ENCODE data around the gene ZCWPW1. TPM values are rescaled to one million over a fixed set of nuclear protein-coding genes. Genes with fewer than 3 reads are reported as not detected.

Gene ZCWPW1
- total RNA-seq, 2 donors from 2014 or later, result 5.1 TPM

GRCh38 chr7:100418930-100419659 lies 9.4 kb downstream of the ZCWPW1 start:
- H3K9me3 ChIP-seq (ENCODE audit: control insufficient read depth, low read length, poor library complexity, severe bottlenecking), result no peaks in the 10 kb centered on the region
- Mint-ChIP-seq H3K27me3 (peaks cover 7% of the 10 kb centered on the region), H3K4me3 (no peak overlapping the region), H3K27ac (no peak overlapping the region), H3K36me3 (ENCODE audit: low read depth) (peaks cover 6% of the 10 kb centered on the region), H3K4me1 (no peaks in the 10 kb centered on the region)
- no peak for ATAC-seq
- no peak for DNase-seq

DNA sequence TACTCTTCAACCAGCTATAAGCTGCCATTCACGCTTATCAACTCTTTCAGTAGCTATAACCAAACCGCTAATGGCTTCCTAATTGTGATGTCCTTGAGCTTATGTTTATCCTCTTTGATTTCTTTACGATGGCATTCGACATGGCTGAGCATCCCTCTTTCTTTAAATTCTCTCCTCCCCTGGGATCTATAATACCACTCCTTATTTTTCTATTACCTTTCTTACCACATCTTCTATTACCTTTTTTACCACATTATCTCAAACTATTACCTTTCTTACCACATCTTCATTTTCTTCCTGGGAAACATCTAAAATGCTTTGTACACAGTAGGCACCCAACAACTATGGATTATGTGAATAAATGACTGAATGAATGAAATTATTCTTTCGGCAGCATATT lies 13.1 kb downstream of the ZCWPW1 start:
- no peak for ATAC-seq
- no peak overlapping the region for H3K27ac Mint-ChIP-seq
- H3K4me1 Mint-ChIP-seq, result peaks cover 5% of the 10 kb centered on the region
- H3K9me3 ChIP-seq (ENCODE audit: control insufficient read depth, low read length, poor library complexity, severe bottlenecking), result no peaks in the 10 kb centered on the region
- DNase-seq, result no peak
- H3K36me3 Mint-ChIP-seq (ENCODE audit: low read depth), result peaks cover 13% of the 10 kb centered on the region
- peaks cover 14% of the 10 kb centered on the region for H3K27me3 Mint-ChIP-seq
- H3K4me3 Mint-ChIP-seq, result no peak overlapping the region

- no peak for ATAC-seq
- peaks cover 5% of the 10 kb centered on the region for H3K4me1 Mint-ChIP-seq
- DNase-seq, result no peak
- no peak overlapping the region for H3K27ac Mint-ChIP-seq
- H3K36me3 Mint-ChIP-seq (ENCODE audit: low read depth), result peaks cover 13% of the 10 kb centered on the region
- peaks cover 14% of the 10 kb centered on the region for H3K27me3 Mint-ChIP-seq
- H3K4me3 Mint-ChIP-seq, result no peak overlapping the region
- H3K9me3 ChIP-seq (ENCODE audit: control insufficient read depth, low read length, poor library complexity, severe bottlenecking), result no peaks in the 10 kb centered on the region
These were observed 14.6 kb downstream of the ZCWPW1 start for GRCh38 chr7:100413889-100414288.

DNA sequence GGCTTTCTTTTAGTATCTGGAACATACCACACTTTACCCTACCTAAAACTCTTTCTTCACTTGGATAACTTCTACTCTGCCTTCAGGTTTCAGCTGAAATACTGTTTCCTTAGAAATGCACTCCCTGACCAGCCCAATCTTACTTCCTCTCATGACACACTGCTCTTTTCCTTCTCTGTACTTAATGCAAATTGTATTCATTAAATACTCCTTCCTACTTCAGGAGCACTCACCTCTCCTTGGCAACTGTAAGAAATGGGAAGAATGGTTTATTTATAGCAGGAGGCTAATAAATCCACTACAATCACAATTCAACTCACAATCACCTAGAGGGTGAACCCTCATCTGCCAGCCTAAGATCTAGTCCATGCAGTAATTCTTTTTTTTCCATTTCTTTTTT lies 15.2 kb downstream of the ZCWPW1 start:
- DNase-seq, result no peak
- peaks cover 13% of the 10 kb centered on the region for H3K36me3 Mint-ChIP-seq (ENCODE audit: low read depth)
- H3K9me3 ChIP-seq (ENCODE audit: control insufficient read depth, low read length, poor library complexity, severe bottlenecking), result no peaks in the 10 kb centered on the region
- no peak overlapping the region for H3K27ac Mint-ChIP-seq
- H3K27me3 Mint-ChIP-seq, result peaks cover 14% of the 10 kb centered on the region
- ATAC-seq, result no peak
- no peak overlapping the region for H3K4me3 Mint-ChIP-seq
- H3K4me1 Mint-ChIP-seq, result peaks cover 5% of the 10 kb centered on the region

DNA sequence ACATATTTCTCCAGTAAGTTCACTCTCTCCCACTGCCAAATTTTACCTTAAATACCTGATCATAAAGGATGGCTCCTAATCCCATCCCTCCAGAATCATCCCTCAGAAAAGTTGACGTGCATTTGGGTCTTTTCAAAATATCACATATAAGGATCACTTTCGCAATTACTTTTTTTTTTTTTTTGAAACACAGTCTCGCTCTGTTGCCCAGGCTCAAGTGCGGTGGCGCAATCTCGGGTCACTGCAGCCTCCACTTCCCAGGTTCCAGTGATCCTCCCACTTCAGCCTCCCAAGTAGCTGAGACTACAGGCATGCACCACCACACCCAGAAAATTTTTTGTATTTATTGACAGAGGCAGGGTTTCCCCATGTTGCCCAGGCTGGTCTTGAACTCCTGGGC lies 17.4 kb downstream of the ZCWPW1 start:
- H3K27me3 Mint-ChIP-seq, result peaks cover 20% of the 10 kb centered on the region
- no peak for DNase-seq
- H3K36me3 Mint-ChIP-seq (ENCODE audit: low read depth), result peaks cover 13% of the 10 kb centered on the region
- no peak overlapping the region for H3K27ac Mint-ChIP-seq
- H3K4me3 Mint-ChIP-seq, result no peak overlapping the region
- peaks cover 10% of the 10 kb centered on the region for H3K4me1 Mint-ChIP-seq
- ATAC-seq, result no peak
- no peaks in the 10 kb centered on the region for H3K9me3 ChIP-seq (ENCODE audit: control insufficient read depth, low read length, poor library complexity, severe bottlenecking)

DNA sequence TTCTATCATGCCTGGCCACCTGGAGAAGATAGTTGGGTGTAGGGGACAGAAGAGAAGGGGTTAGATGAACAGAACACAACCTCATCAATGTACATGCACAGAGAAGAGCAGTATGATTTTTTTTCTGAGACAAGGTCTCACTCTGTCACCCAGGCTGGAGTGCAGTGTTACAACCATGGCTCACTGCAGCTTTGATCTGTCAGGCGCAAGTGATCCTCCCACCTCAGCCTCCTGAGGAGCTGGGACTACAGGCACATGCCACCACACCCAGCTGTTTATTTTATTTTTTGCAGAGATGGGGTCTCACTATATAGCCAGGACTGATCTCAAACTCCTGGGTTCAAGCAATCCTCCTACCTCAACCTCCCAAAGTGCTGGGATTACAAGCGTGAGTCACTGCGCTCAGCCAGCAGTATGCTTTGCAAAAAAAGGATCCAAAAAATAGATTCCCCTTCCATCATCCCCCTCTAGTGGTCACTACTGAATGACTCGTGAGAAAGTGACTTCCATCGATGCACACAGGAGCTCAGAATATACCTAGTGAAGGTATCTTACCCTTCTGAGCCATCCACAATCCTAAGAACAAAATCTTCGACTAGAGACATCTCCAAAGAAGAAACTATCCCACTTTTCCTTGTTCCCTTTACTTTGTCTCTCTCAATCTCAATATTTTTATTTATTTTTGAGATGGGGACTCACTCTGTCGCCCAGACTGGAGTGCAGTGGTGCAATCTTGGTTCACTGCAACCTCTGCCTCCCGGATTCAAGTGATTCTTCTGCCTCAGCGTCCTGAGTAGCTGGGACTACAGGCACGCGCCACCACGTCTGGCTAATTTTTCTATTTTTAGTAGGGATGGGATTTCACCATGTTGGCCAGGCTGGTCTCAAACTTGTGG lies 21.0 kb downstream of the ZCWPW1 start:
- Mint-ChIP-seq H3K4me3 (no peak overlapping the region), H3K27ac (no peak overlapping the region), H3K27me3 (peaks cover 6% of the 10 kb centered on the region), H3K4me1 (peaks cover 5% of the 10 kb centered on the region), H3K36me3 (ENCODE audit: low read depth) (peaks cover 3% of the 10 kb centered on the region)
- no peaks in the 10 kb centered on the region for H3K9me3 ChIP-seq (ENCODE audit: control insufficient read depth, low read length, poor library complexity, severe bottlenecking)
- ATAC-seq (peak; percentile 90), DNase-seq (no peak)

DNA sequence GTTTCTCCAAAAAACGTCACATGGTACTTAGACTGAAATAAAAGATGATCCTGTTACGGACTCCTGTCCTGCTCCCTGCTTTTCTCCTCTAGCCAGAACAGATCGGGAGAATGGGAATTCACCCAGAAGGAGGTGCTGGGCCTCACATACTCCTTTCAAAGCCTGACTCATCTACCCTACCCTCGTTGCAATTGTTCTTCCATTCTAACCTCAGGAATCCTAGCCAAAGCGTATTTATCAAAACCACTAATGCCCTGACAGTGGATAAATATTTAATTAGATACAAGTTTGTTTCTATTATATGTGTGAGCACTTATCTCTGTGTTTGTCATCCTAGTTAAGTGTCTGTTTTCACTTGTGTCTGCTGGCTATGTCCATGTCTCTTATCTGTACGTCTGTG lies 21.7 kb downstream of the ZCWPW1 start:
- Mint-ChIP-seq H3K36me3 (ENCODE audit: low read depth) (no peaks in the 10 kb centered on the region), H3K27ac (no peak overlapping the region), H3K4me3 (no peak overlapping the region), H3K4me1 (peaks cover 5% of the 10 kb centered on the region), H3K27me3 (peaks cover 6% of the 10 kb centered on the region)
- no peaks in the 10 kb centered on the region for H3K9me3 ChIP-seq (ENCODE audit: control insufficient read depth, low read length, poor library complexity, severe bottlenecking)
- no peak for DNase-seq
- ATAC-seq, result no peak

GRCh38 chr7:100402241-100402640 lies 26.3 kb downstream of the ZCWPW1 start:
- no peak for ATAC-seq
- no peak for DNase-seq
- H3K4me3 Mint-ChIP-seq, result no peak overlapping the region
- H3K27ac Mint-ChIP-seq, result no peak overlapping the region
- H3K4me1 Mint-ChIP-seq, result peaks cover 14% of the 10 kb centered on the region
- peaks cover 5% of the 10 kb centered on the region for H3K27me3 Mint-ChIP-seq
- H3K36me3 Mint-ChIP-seq (ENCODE audit: low read depth), result no peaks in the 10 kb centered on the region
- no peaks in the 10 kb centered on the region for H3K9me3 ChIP-seq (ENCODE audit: control insufficient read depth, low read length, poor library complexity, severe bottlenecking)

DNA sequence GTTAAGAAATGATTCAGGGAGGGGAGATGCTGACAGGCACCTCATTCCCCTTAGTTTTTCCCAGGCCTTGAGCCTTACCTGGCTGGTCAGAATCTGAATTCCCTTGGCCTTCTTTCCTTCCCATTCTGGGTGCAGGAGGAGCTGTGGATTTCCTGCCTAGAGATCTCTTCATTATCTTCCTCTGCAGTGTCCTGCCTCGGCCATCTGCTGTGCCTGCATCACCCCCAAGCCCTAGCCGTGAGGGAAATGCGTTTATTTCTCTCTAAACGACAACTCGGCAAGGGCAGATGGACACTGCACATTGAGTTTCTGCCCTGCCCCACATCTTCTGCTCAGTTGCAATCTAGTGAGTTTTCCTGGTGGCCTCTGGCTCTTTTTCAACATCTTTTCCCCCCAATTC lies 26.7 kb downstream of the ZCWPW1 start:
- no peaks in the 10 kb centered on the region for H3K9me3 ChIP-seq (ENCODE audit: control insufficient read depth, low read length, poor library complexity, severe bottlenecking)
- ATAC-seq (no peak), DNase-seq (no peak)
- H3K4me3 Mint-ChIP-seq, result no peak overlapping the region
- H3K4me1 Mint-ChIP-seq, result peaks cover 17% of the 10 kb centered on the region
- H3K36me3 Mint-ChIP-seq (ENCODE audit: low read depth), result no peaks in the 10 kb centered on the region
- no peak overlapping the region for H3K27ac Mint-ChIP-seq
- H3K27me3 Mint-ChIP-seq, result peaks cover under 1% of the 10 kb centered on the region

DNA sequence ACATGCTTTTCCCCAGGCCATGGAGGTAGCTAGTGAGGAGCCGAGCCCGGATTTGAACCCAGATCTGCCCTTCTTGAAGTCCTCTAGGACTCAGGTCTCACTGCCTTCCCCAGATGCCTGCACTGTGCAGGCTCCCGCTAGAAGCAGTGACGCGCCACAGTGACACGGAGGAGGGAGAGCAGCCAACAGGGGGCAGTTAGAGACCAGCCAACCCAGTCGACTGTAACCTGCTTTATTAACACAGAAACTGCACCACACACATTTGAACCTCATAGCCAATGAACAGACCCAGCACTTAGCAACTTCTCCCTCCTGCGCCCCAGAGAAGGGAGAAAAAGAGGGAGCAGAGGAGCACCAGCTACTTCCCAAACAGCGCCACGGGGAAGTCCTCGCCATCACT lies 27.8 kb downstream of the ZCWPW1 start:
- Mint-ChIP-seq H3K4me3 (no peak overlapping the region), H3K27ac (no peak overlapping the region), H3K36me3 (ENCODE audit: low read depth) (no peaks in the 10 kb centered on the region), H3K4me1 (peaks cover 21% of the 10 kb centered on the region), H3K27me3 (no peaks in the 10 kb centered on the region)
- ATAC-seq (no peak), DNase-seq (no peak)
- H3K9me3 ChIP-seq (ENCODE audit: control insufficient read depth, low read length, poor library complexity, severe bottlenecking), result no peaks in the 10 kb centered on the region

DNA sequence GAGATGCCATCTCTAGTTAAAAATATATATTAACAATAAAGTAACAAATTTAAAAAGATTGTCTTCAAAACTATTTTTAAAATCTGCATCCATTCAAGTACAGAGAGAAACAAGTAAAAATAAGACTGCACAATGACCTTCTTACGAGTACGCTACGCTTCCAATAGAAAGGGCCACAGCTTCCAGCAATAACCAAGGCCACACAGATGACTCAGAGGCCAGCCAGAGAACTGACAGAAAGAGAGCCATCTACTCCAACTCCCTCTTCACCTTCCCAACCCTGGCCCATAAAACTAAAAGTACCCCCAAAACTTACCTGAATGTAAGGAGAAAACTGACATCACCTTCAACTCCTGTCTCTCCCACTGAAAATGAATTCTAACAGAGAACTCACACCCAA lies 28.5 kb downstream of the ZCWPW1 start:
- no peak overlapping the region for H3K27ac Mint-ChIP-seq
- H3K27me3 Mint-ChIP-seq, result no peaks in the 10 kb centered on the region
- no peak overlapping the region for H3K4me3 Mint-ChIP-seq
- H3K9me3 ChIP-seq (ENCODE audit: control insufficient read depth, low read length, poor library complexity, severe bottlenecking), result no peaks in the 10 kb centered on the region
- no peak for DNase-seq
- no peak for ATAC-seq
- H3K36me3 Mint-ChIP-seq (ENCODE audit: low read depth), result no peaks in the 10 kb centered on the region
- peaks cover 21% of the 10 kb centered on the region for H3K4me1 Mint-ChIP-seq

GRCh38 chr7:100398239-100398638 lies 30.3 kb downstream of the ZCWPW1 start:
- no peaks in the 10 kb centered on the region for H3K9me3 ChIP-seq (ENCODE audit: control insufficient read depth, low read length, poor library complexity, severe bottlenecking)
- Mint-ChIP-seq H3K4me3 (no peak overlapping the region), H3K27me3 (no peaks in the 10 kb centered on the region), H3K36me3 (ENCODE audit: low read depth) (no peaks in the 10 kb centered on the region), H3K4me1 (peaks cover 21% of the 10 kb centered on the region), H3K27ac (no peak overlapping the region)
- ATAC-seq (no peak), DNase-seq (no peak)

- H3K9me3 ChIP-seq (ENCODE audit: control insufficient read depth, low read length, poor library complexity, severe bottlenecking), result no peaks in the 10 kb centered on the region
- ATAC-seq, result no peak
- DNase-seq, result no peak
- H3K36me3 Mint-ChIP-seq (ENCODE audit: low read depth), result no peaks in the 10 kb centered on the region
- peak overlapping the region; percentile 75 for H3K4me3 Mint-ChIP-seq
- peaks cover 1% of the 10 kb centered on the region for H3K27me3 Mint-ChIP-seq
- H3K27ac Mint-ChIP-seq, result no peak overlapping the region
- H3K4me1 Mint-ChIP-seq, result peaks cover 21% of the 10 kb centered on the region
These were observed 31.0 kb downstream of the ZCWPW1 start for GRCh38 chr7:100397315-100398081.
